WTC11 (cell line): ENCODE results near the gene GIPC2.

Experiments used
- CTCF ChIP-seq: fragments of 200-600 bp; IDR thresholded peaks from 2 replicates; pipeline ENCODE4 v1.8.0; 2022; ENCODE audit warnings: antibody characterized with exemption
- ETV6 ChIP-seq: sonication (generic); formaldehyde crosslinking; IDR thresholded peaks from 2 replicates; pipeline ENCODE4 v1.8.1; 2022; ENCODE audit warnings: mild to moderate bottlenecking, missing genetic modification reagents
- RELA ChIP-seq: sonication (generic); formaldehyde crosslinking; IDR thresholded peaks from 2 replicates; pipeline ENCODE4 v1.8.1; 2022; ENCODE audit warnings: missing genetic modification reagents, mild to moderate bottlenecking, borderline replicate concordance
- SMAD3 ChIP-seq: sonication (generic); formaldehyde crosslinking; IDR thresholded peaks from 2 replicates; pipeline ENCODE4 v1.8.0; 2022; ENCODE audit warnings: missing genetic modification reagents, mild to moderate bottlenecking, borderline replicate concordance
- ZNF423 ChIP-seq: fragments of 250-450 bp; sonication (Bioruptor Pico); IDR thresholded peaks from 2 replicates; pipeline ENCODE4 v2.1.2; 2022; ENCODE audit warnings: mild to moderate bottlenecking, moderate library complexity
- ZNF671 ChIP-seq: fragments of 250-450 bp; sonication (Bioruptor Pico); IDR thresholded peaks from 2 replicates; pipeline ENCODE4 v1.8.0; 2021; ENCODE audit warnings: mild to moderate bottlenecking
- TF ChIP-seq, protein P1 (sequence below): sonication (generic); formaldehyde crosslinking; IDR thresholded peaks from 2 replicates; pipeline ENCODE4 v1.8.1; 2023; ENCODE audit warnings: mild to moderate bottlenecking, missing genetic modification reagents

DNA sequence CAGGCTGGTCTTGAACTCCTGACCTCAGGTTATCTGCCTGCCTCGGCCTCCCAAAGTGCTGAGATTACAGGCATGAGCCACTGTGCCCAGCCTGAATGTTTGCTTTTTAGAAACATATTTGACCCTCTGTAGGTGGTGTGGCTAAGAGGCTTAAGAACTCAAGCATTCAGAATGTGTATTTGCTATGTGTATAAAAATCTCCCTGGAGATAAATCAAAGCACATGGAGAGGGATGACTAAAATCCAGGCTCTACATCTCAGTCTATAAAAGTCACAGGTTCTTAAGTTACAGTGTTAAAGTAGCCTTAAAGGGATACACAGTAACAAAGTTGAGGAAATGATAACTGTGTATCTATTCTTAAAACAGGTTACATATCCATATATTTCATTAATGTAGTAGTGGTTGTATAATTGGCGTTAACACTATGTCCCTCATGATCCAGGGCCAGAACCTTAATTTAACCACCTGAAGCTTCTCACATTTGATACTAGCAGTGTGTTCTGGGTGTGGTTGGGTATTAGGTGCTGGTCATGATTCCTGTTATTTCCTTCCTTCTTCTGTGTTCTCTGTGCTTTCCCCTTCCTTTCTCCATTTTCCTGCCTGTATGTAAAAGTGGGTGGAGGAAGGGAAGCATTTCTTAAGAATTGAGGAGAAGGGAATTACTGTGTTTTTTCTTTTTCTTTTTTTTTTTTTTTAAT is 16.2 kb downstream of the GIPC2 start:
- TF ChIP-seq ZNF671 (CRISPR knock-in tag): no peak
- TF ChIP-seq RELA (CRISPR knock-in tag): no peak
- TF ChIP-seq CTCF: no peak
- no peak for TF ChIP-seq ETV6 (CRISPR knock-in tag)
- TF ChIP-seq, protein P1, sequence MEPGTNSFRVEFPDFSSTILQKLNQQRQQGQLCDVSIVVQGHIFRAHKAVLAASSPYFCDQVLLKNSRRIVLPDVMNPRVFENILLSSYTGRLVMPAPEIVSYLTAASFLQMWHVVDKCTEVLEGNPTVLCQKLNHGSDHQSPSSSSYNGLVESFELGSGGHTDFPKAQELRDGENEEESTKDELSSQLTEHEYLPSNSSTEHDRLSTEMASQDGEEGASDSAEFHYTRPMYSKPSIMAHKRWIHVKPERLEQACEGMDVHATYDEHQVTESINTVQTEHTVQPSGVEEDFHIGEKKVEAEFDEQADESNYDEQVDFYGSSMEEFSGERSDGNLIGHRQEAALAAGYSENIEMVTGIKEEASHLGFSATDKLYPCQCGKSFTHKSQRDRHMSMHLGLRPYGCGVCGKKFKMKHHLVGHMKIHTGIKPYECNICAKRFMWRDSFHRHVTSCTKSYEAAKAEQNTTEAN (CRISPR knock-in tag): no peak
- no peak for TF ChIP-seq ZNF423 (CRISPR knock-in tag)
- no peak for TF ChIP-seq SMAD3
